GM18867 (cell line): ENCODE data around the gene UBR2.
"Not testable (repeated sequence)": the region's sequence is repeated elsewhere in the genome, so short reads cannot be mapped to it uniquely, and the experiment has no call there.

ENCODE experiments used
- ATAC-seq: cut with Tn5 transposase; IDR thresholded peaks from one replicate; pipeline ENCODE4 v1.9.1; 2021; ENCODE audit warnings: mild to moderate bottlenecking, moderate library complexity; ENCODE audit not compliant: unreplicated experiment

Gene UBR2

GRCh38 chr6:42724825-42725224 lies 161.0 kb downstream of the UBR2 start:
- ATAC-seq: no peak

- no peak for ATAC-seq
Observed at GRCh38 chr6:42726026-42726425, 162.2 kb downstream of the UBR2 start.

DNA sequence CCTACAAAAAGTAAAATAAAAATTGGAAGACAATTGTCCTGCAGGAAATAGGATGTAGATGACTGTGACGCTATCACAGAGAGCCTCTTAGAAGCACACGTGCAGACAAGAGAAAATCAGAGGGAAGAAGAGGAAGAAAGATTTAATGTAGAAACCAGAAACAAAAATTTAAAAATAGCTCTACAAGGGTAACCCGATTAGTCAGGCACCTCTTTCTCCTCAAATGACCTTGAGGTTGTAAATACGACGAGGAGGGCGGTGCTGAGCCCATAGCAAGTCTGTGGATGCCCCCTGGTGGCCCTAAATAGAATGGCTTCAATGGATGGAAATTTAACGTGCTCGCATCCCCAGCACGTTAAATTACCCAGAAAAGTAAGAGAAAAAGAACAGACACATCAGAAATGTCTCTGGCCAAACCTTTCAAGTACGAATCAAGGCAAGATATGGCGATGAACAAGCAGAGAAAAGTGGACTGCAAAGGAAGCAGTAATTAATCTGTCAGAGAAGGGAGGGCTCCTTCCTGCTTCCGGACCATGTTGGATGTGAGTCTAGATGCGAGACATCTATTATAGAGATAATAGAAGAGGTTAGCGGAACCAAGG lies 162.8 kb downstream of the UBR2 start:
- peak; percentile 85 for ATAC-seq

- ATAC-seq: no peak
Observed at GRCh38 chr6:42727087-42727611, 163.3 kb downstream of the UBR2 start.

DNA sequence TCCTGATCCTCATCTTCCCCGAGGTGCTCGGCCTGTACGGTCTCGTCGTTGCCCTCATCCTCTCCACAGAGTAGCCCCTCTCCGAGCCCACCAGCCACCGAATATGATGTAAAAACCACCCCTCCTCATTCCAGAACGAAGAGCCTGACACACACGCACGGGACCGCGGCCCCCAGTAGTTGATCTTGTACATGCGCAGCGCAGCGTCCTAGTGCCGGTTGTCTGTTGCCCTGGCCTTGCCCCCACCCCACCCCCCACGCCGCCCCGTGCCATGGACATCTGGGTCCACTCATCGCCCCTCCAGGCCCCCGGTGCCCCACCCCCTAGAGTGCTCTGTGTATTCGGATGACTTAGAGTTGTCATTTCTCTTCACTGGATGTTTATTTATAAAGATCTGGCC lies 163.8 kb downstream of the UBR2 start:
- no peak for ATAC-seq

DNA sequence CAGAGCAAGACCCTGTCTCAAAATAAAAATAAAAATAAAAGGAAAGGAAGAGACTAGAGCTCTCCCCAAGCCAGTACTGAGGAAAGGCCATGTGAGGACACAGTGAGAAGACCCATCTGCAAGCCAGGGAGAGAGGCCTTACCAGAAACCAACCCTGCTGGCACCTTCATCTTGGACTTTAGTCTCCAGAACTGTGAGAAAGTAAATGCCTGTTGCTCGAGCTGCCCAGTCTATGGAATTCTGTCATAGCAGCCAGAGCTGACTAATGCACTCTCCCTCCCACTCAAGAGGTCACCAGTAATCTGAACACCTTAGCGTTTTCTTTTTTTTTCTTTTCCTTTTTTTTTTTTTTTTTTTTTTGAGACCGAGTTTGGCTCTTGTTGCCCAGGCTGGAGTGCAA lies 165.9 kb downstream of the UBR2 start:
- ATAC-seq: no peak

GRCh38 chr6:42733867-42734481 lies 170.1 kb downstream of the UBR2 start:
- not testable (repeated sequence) for ATAC-seq

DNA sequence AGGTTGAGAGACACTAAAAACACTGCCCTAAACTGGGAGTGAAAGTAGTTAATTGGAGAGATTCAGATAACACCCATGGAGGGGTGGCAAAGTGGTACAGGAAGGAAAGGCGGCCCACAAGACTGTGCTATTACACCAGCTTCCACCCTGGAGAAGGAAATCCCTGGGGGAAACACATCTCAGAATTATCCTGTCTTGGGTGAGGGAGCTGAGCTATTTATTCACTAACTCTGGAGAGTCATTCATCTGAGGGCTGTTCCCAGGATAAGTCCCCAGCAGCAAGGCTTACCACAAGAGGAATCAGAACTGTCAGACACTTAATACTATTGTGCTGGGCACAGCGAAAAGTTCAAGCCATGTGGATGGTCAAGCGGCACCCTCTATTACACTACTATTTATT lies 172.1 kb downstream of the UBR2 start:
- ATAC-seq: no peak

- no peak for ATAC-seq
Observed at GRCh38 chr6:42740725-42741124, 176.9 kb downstream of the UBR2 start.

DNA sequence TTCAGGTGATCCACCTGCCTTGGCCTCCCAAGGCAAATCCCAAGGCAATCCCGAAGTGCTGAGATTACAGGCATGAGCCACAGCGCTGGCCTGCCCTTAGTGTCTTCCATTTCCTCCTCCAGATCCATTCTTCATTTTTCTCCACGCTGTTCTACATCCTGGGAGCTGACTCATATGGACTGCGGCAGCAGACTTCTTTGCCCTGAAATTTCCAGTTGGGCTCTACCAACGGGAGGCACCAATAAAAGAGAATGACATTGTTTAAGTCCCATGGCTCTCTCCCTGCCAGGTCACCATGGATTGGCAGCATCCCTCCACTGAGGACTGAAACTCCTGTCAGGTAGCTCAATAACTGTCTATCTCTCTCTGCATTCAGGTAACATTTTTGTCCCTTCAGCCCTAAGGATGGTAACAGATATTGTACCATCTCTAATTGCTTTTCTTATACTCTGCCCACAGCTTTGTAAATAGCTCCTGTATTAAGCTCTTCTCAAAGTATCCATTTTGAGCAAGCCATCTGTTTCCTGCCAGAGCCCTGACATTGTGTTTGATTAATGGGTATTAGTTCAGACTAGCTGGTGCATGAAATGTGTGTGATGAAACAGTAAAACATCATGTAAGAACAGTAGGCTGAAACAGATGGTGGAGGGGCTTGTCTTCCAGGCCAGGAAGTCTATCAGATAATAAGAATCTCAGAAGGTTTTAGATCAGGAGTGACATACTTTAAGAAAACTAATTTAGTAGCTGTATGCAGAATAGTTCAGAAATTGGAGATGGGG lies 178.5 kb downstream of the UBR2 start:
- no peak for ATAC-seq
